NCI-H2227 (cell line): ENCODE results near the gene MAPK13.

ENCODE experiments used
- DNase-seq: peaks from one replicate; lab custom pipeline; 2025; ENCODE audit not compliant: unreplicated experiment; lab: John Stamatoyannopoulos, UW

MAPK13 gene

GRCh38 chr6:36142971-36143838 lies 12.9 kb downstream of the MAPK13 start:
- DNase-seq, result no peak

GRCh38 chr6:36145495-36145894 lies 15.2 kb downstream of the MAPK13 start:
- DNase-seq, result no peak

DNA sequence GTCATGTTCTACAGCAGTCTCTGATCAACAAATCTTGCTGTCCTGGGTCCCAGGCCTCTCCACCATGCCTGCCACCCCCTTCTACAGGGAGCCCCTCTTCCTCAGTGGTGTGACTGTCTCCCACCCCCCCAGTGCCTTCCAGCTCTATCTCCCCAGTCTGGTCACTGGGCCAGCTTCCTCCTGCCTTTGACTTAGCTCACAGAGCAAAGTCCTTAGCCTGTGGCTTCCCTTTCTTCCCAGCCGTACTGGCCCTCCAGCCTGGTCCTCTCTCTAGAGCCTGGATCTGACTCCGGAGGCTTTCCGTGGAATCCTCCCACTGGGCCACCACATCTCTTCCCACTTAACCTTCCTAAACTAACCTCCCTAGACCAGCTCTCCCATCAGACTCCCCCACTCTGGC lies 17.0 kb downstream of the MAPK13 start:
- DNase-seq, result no peak

DNA sequence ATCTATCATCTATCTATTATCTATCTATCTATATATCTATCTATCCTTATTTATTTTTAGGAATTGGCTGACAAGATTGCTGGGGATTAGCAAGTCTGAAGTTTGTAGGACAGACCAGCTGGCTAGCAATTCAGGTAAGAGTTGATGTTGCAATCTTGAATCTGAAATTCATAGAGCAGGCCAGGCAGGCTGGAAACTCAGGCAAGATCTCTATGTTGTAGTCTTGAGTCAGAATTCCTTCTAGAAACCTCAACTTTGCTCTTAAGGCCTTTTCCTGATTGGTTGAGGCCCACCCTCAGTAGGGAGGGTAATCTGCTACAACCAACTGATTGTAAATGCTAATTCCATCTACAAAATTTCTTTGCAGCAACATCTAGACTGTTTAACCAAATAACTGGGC lies 19.2 kb downstream of the MAPK13 start:
- DNase-seq, result no peak

GRCh38 chr6:36150283-36150682 lies 20.0 kb downstream of the MAPK13 start:
- no peak for DNase-seq

- DNase-seq, result no peak
Measured at GRCh38 chr6:36154286-36154685, 24.0 kb downstream of the MAPK13 start.

DNA sequence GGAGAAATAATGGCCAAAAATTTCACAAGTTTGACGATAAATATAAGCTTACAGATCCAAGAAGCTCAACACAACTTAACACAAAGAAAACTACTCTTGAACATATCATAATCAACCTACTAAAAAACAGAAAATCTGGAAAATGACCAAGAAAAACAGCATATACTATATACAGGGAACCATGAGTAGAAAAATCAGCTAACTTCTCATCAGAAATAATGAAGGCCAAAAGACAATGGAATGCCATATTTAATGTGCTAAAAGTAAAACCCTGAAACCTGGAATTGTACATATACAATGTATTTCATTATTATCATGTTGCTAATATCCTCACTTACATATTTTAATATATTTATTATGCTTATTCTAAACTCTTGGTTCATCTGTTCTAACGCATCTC lies 25.3 kb downstream of the MAPK13 start:
- no peak for DNase-seq

- DNase-seq, result no peak
Measured at GRCh38 chr6:36160147-36160760, 29.9 kb downstream of the MAPK13 start.

GRCh38 chr6:36169023-36170007 lies 39.0 kb downstream of the MAPK13 start:
- no peak for DNase-seq

DNA sequence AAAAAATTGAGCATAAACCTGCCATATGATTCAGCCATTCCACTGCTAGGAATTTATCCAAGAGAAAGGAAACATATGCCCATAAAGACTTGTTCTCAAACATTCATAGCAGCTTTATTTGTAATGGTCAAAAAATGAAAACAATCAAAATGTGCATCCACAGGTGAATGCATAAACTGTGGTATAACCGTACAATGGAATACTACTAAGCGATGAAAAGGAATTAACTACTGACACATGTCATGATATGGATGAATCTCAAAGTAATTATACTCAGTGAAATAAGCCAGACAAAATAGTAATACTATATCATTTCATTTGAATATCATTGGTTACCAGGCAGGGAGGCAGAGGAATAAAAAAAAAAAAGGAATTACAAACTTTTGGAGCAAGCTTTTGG lies 40.4 kb downstream of the MAPK13 start:
- DNase-seq, result no peak

GRCh38 chr6:36171573-36171972 lies 41.3 kb downstream of the MAPK13 start:
- no peak for DNase-seq

DNA sequence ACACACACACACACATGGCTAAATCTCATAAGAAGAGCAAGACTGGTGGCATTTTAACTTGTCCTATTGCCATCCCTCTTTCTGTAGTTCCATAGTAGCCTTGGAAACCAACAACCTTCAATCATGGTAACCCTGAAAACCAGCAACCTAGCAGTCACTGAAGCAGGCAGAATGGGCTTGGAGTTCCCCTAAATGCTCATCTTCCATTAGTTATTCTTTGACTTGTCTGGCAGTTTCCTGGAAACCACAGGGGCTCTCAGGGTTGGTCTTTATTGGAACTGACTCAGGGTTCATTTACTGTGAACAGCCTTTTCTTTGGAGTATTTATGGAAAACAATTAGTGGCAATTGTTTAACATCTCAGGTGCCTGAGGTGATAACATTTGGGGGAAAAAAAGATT lies 46.9 kb downstream of the MAPK13 start:
- DNase-seq, result no peak

- no peak for DNase-seq
Measured at GRCh38 chr6:36178544-36178943, 48.2 kb downstream of the MAPK13 start.

DNA sequence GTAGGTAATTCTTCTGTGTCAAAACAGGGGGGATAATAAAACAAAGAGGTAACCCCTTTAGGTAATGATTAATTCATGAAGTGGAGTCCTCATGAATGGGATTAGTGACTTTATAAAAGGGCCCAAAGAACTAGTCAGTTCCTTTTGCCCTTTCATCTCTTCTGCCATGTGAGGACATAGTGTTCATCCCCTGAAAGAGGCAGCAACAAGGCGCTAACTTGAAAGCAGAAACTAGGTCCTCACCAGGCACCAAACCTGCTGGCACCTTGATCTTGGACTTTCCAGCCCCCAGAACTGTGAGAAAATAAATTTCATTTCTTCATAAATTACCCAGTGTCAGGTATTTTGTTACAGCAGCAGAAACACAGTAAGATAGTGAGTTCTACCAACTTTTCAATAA lies 49.8 kb downstream of the MAPK13 start:
- DNase-seq, result no peak

DNA sequence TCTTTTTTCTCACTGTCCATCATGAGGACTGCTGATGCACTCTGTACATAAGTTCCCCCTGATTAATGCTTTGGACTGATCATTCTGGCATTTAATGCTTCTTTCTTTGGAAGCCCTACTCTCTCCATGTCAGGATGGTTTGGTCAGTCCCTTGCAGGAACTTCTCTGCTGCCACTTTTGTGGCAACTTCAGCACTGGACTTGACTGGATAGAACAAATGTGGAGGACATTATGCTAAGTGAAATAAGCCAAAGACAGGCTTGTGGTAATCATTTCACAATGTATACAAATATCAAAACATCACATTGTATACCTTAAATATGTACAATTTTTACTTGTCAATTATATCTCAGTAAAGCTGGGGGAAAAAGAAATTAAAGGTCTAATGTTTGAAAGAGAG lies 54.0 kb downstream of the MAPK13 start:
- DNase-seq, result no peak

GRCh38 chr6:36186199-36186598 lies 55.9 kb downstream of the MAPK13 start:
- no peak for DNase-seq

DNA sequence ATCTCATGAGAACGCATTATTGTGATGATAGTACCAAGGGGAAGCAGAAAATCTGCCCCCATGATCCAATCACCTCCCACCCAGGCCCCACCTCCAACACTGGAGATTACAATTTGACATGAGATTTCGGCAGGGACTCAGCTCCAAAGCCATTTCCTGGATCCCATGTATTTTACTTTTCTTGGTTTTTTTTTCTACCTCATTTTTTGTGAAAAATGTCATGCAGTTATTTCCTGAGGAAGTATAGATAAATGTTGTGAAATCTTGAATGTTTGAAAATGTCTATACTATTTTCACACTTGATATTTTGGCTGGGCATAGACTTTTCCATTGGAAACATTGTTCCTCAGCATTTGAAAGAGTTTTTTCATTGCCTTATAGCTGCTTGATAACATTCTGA lies 57.1 kb downstream of the MAPK13 start:
- DNase-seq, result no peak
